ENCODE results near the gene LLGL2. TPM values are rescaled to one million over a fixed set of nuclear protein-coding genes. Genes with fewer than 3 reads are reported as not detected.

Gene LLGL2
- total and polyA plus RNA-seq, 10 of the 15 experiments (the other 5 are each of a cell fraction or from before 2014, with no cell fraction given), result 0.21 to 9.9 (median 4.5) TPM

GRCh38 chr17:75511270-75511609, 14.3 kb upstream of the LLGL2 start:
- no TSS peak for BruUV-seq (replicated peaks)
- Histone ChIP-seq H3K27me3 (replicated peaks in 1 of 2; ENCODE audit: control insufficient read depth in 2 of 2, insufficient read depth in 2 of 2, low read length in 1 of 2) (no peaks in the 10 kb centered on the region), H4K20me1 (ENCODE audit: control insufficient read depth, insufficient read depth) (no peaks in the 10 kb centered on the region), H3K4me1 (ENCODE audit: control insufficient read depth, insufficient read depth, low read length) (no peaks in the 10 kb centered on the region), H3K9me3 (replicated peaks; ENCODE audit: control insufficient read depth, insufficient read depth, low read length) (no peaks in the 10 kb centered on the region), H2AFZ (ENCODE audit: control insufficient read depth, low read depth, low read length) (no peak overlapping the region), H3K79me2 (ENCODE audit: control insufficient read depth, insufficient read depth, low read length) (no peaks in the 10 kb centered on the region), H3K9ac (ENCODE audit: control insufficient read depth, insufficient read depth, low read length) (no peak overlapping the region), H3K36me3 (ENCODE audit: control insufficient read depth in 2 of 2, insufficient read depth in 2 of 2, low read length in 1 of 2) (no peaks in the 10 kb centered on the region; a peak in 1 of 4 replicates), H3K4me3 (no peak overlapping the region), H3K4me2 (ENCODE audit: control insufficient read depth, insufficient read depth) (no peak overlapping the region), H3K27ac (ENCODE audit: control insufficient read depth, insufficient read depth) (no peak overlapping the region)
- in situ Hi-C loops (cut with MboI), result no loop called here
- POLR2A ChIA-PET, result no interaction called here
- RAD21 ChIA-PET (ENCODE audit: unreplicated experiment), result interaction anchor here (2.2 kb wide), 1 partner anchor 84 kb away, joined by 8 read pairs; no protein-coding TSS in a partner anchor
- intact Hi-C loops (cut with micrococcal nuclease; ENCODE audit: unreplicated experiment), result loop anchor here (10.0 kb wide), 1 partner anchor 246 kb away; the partner anchor contains the start of genes GGA3 and MRPS7
- CTCF ChIA-PET, result interaction anchor here (1.9 kb wide), 1 partner anchor 84 kb away, joined by 6 read pairs; no protein-coding TSS in a partner anchor
- TF ChIP-seq FOS (IDR thresholded peaks at IDR 0.05; ENCODE audit: borderline replicate concordance, extremely low read depth, insufficient read length), result no peak
- TF ChIP-seq SIN3A (IDR thresholded peaks at IDR 0.05; ENCODE audit: low read depth, low read length), result no peak
- no peak for TF ChIP-seq PML (IDR thresholded peaks at IDR 0.05; ENCODE audit: low read length)
- TF ChIP-seq SREBF1 (IDR thresholded peaks at IDR 0.05; ENCODE audit: low read length), result no peak
- TF ChIP-seq KLF5 (IDR thresholded peaks at IDR 0.05; ENCODE audit: partially characterized antibody), result no peak
- TF ChIP-seq HDAC2 (IDR thresholded peaks at IDR 0.05), result no peak
- TF ChIP-seq MEF2B (IDR thresholded peaks at IDR 0.05; ENCODE audit: partially characterized antibody, poor library complexity, severe bottlenecking), result no peak
- no peak for TF ChIP-seq SP1 (IDR thresholded peaks at IDR 0.05; ENCODE audit: low read depth, low read length)
- TF ChIP-seq ATF2 (IDR thresholded peaks at IDR 0.05; ENCODE audit: low read length), result no peak
- no peak for TF ChIP-seq SRF (IDR thresholded peaks at IDR 0.05; ENCODE audit: low read depth in 2 of 2, low read length in 2 of 2)
- TF ChIP-seq CBX5 (IDR thresholded peaks at IDR 0.05; ENCODE audit: low read depth), result no peak
- no peak for TF ChIP-seq CBX3 (IDR thresholded peaks at IDR 0.05; ENCODE audit: borderline replicate concordance, low read depth)
- TF ChIP-seq BCL3 (IDR thresholded peaks at IDR 0.05; ENCODE audit: borderline replicate concordance, insufficient read depth, low read depth, low read length, poor library complexity, severe bottlenecking), result no peak
- TF ChIP-seq EZH2 (IDR thresholded peaks at IDR 0.05; ENCODE audit: borderline replicate concordance, control insufficient read depth, low read depth, low read length), result no peak
- SMC1A ChIA-PET (ENCODE audit: uncharacterized antibody, unreplicated experiment), result interaction anchor here (1.3 to 2.0 kb wide), 3 partner anchors 84 to 99 kb away, joined by 3 to 10 read pairs (median 4); no protein-coding TSS in a partner anchor
- no peak for ATAC-seq
- DNase-seq (ENCODE audit: low read depth, low spot score), result no peak
- 39% methylated on average over 4 of the region's 4 CpGs for WGBS (ENCODE audit: insufficient coverage, insufficient replicate concordance, low lambda C conversion rate, missing lambda C conversion rate)
- FAIRE-seq, result no peak
